Lung (tissue), 12 donors: Measurements from ENCODE around the gene ERMARD. TPM values are rescaled to one million over a fixed set of nuclear protein-coding genes. Genes with fewer than 3 reads are reported as not detected.

ENCODE experiments used
- ATAC-seq: fragments of 200-7000 bp; cut with Tn5 transposase; one replicate; pipeline ENCODE4 v1.9.1; 2020; ENCODE audit warnings: moderate number of reproducible peaks; ENCODE audit not compliant: insufficient read depth, low FRiP score
- DNase-seq, 3 donors: peaks; one replicate each; pipeline ENCODE4 v3.0.0-alpha.2; 2013 to 2017
- H3K27ac ChIP-seq, 2 donors: one replicate each; pipeline ENCODE4 v1.5.1; 2013; ENCODE audit warnings: mild to moderate bottlenecking in 2 of 2, moderate library complexity in 2 of 2, control low read depth in 1 of 2, inconsistent platforms in 1 of 2, low read depth in 1 of 2, low read length in 1 of 2
- H3K27me3 ChIP-seq, 3 donors: one replicate each; pipeline ENCODE4 v1.5.1; 2013; ENCODE audit warnings: low read length in 2 of 3; ENCODE audit not compliant: control insufficient read depth in 3 of 3, insufficient read depth in 3 of 3
- H3K36me3 ChIP-seq, 4 donors: one replicate each; pipeline ENCODE4 v1.5.1; 2013; ENCODE audit warnings: low read length in 4 of 4, mild to moderate bottlenecking in 1 of 4, moderate library complexity in 1 of 4; ENCODE audit not compliant: control insufficient read depth in 4 of 4, insufficient read depth in 4 of 4
- H3K4me1 ChIP-seq, 5 donors: one replicate each; pipeline ENCODE4 v1.5.1; 2013; ENCODE audit warnings: low read length in 5 of 5, mild to moderate bottlenecking in 2 of 5, moderate library complexity in 1 of 5; ENCODE audit not compliant: control insufficient read depth in 5 of 5, insufficient read depth in 5 of 5
- H3K4me3 ChIP-seq: one replicate; pipeline ENCODE4 v1.5.1; 2013; ENCODE audit warnings: mild to moderate bottlenecking, control low read depth, moderate library complexity
- H3K9ac ChIP-seq, 2 donors: one replicate each; pipeline ENCODE4 v1.5.1; 2013; ENCODE audit warnings: low read length in 2 of 2, control low read depth in 1 of 2; ENCODE audit not compliant: insufficient read depth in 1 of 2
- H3K9me3 ChIP-seq, 4 donors: one replicate each; pipeline ENCODE4 v1.5.1; 2013; ENCODE audit warnings: low read length in 3 of 4, mild to moderate bottlenecking in 1 of 4, moderate library complexity in 1 of 4; ENCODE audit not compliant: control insufficient read depth in 4 of 4, insufficient read depth in 3 of 4
- WGBS, 2 donors: extraction: QIAGEN DNeasy Blood & Tissue Kit; methylation state at CpG; one replicate each; pipeline ENCODE4 v1.1.7; 2013; 5-methylcytosine and 5-hydroxymethylcytosine counted together
- polyA plus RNA-seq, 2 donors: library from polyadenylated mRNA; stranded (reverse); fragments of 200-250 nt; gene quantifications; one replicate each; pipeline ENCODE4 v1.2.1, GENCODE V29; 2013
- total RNA-seq, 2 donors: library from RNA; depleted of rRNA in 1 of 2; stranded (reverse); fragments of >200 nt in 1 of 2; gene quantifications; one replicate each; pipeline ENCODE4 v1.2.1, GENCODE V29; 2014 to 2021
- TF ChIP-seq, protein P1 (sequence below): IDR thresholded peaks from 2 replicates; pipeline ENCODE4 v1.5.1; 2012; ENCODE audit warnings: mild to moderate bottlenecking; ENCODE audit errors: control extremely low read depth, extremely low read depth
- donor health status: control.
- donor health status: control.
- donor health status: Bipolar disorder and iron deficiency.
- donor health status: healthy.
- donor health status: DM: yes; HTN: yes; CAD: no.

The ERMARD gene
- total and polyA plus RNA-seq, 4 donors: 18.7 to 55.3 (median 32.9) TPM

DNA sequence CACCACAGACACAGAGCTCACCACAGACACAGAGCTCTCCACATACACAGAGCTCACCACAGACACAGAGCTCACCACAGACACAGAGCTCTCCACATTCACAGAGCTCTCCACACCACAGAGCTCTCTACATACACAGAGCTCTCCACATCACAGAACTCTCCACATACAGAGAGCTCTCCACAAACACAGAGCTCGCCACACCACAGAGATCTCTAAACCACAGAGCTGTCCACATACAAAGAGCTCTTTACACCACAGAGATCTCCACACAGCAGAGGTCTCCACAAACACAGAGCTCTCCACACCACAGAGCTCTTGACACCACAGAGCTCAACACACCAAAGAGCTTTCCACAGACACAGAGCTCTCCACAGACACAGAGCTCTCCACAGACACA lies 55.8 kb downstream of the ERMARD start:
- Histone ChIP-seq H3K27ac (no peak overlapping the region), H3K4me3 (no peak overlapping the region), H3K9me3 (no peaks in the 10 kb centered on the region), H3K4me1 (no peaks in the 10 kb centered on the region), H3K27me3 (peaks cover 0 to 7% (median 5%) of the 10 kb centered on the region in 3 donors), H3K36me3 (no peaks in the 10 kb centered on the region), H3K9ac (no peak overlapping the region)
- DNase-seq (no peak), ATAC-seq (no peak)
- TF ChIP-seq, protein P1, sequence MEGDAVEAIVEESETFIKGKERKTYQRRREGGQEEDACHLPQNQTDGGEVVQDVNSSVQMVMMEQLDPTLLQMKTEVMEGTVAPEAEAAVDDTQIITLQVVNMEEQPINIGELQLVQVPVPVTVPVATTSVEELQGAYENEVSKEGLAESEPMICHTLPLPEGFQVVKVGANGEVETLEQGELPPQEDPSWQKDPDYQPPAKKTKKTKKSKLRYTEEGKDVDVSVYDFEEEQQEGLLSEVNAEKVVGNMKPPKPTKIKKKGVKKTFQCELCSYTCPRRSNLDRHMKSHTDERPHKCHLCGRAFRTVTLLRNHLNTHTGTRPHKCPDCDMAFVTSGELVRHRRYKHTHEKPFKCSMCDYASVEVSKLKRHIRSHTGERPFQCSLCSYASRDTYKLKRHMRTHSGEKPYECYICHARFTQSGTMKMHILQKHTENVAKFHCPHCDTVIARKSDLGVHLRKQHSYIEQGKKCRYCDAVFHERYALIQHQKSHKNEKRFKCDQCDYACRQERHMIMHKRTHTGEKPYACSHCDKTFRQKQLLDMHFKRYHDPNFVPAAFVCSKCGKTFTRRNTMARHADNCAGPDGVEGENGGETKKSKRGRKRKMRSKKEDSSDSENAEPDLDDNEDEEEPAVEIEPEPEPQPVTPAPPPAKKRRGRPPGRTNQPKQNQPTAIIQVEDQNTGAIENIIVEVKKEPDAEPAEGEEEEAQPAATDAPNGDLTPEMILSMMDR: no peak
- WGBS, 2 donors: 25 to 49% methylated on average over 1 of the region's 1 CpG

DNA sequence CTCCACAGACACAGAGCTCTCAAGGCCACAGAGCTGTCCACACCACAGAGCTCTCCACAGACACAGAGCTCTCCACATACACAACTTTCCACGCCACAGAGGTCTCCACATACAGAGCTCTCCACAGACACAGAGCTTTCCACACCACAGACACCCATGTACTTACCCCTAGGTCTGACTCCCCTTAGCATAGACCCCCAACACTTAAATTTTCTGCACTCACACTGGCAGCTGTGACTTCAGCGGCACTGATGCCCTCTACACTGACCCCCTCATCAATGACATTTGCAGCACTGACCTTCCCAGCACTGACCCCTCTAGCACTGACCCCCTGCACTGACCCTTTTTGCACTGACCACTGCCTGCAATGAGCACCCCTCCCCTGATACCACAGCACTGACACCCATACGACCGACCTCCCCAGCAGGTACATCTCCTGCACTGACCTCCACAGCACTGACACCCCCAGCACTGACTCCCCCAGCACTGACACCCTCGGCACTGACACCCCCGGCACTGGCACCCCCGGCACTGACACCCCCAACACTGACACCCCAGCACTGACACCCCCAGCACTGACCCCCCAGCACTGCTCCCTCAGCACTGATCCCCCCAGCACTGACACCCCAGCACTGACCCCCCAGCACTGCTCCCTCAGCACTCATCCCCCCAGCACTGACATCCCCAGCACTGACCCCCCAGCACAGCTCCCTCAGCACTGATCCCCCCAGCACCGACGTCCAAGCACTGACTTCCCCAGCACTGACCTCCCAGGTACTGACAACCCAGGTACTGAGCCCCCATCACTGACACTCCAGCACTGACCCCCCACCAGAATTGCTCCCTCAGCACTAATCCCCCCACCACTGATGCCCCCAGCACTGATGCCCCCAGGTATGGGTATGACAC lies 56.5 kb downstream of the ERMARD start:
- Histone ChIP-seq H3K27ac (no peak overlapping the region), H3K4me1 (no peaks in the 10 kb centered on the region), H3K36me3 (no peaks in the 10 kb centered on the region), H3K9me3 (no peaks in the 10 kb centered on the region), H3K27me3 (peaks cover 0 to 7% (median 5%) of the 10 kb centered on the region in 3 donors), H3K9ac (no peak overlapping the region), H3K4me3 (no peak overlapping the region)
- TF ChIP-seq, protein P1: no peak
- no peak for DNase-seq
- no peak for ATAC-seq
- WGBS, 2 donors: 60 to 68% methylated on average over 9 of the region's 9 CpGs

DNA sequence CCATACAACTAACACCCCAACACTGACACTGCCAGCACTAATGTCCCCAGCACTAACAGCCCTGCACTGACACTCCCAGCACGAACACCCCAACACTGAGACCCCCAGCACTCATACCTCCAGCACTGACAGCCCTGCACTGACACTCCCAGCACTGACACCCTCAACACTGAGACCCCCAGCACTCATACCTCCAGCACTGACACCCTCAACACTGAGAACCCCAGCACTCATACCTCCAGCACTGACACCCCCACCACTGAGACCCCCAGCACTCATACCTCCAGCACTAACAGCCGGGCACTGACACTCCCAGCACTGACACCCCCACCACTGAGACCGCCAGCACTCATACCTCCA lies 57.2 kb downstream of the ERMARD start:
- ATAC-seq (no peak), DNase-seq (no peak)
- Histone ChIP-seq H3K9ac (no peak overlapping the region), H3K36me3 (no peaks in the 10 kb centered on the region), H3K27ac (no peak overlapping the region), H3K4me3 (no peak overlapping the region), H3K27me3 (peaks cover 0 to 7% (median 5%) of the 10 kb centered on the region in 3 donors), H3K9me3 (no peaks in the 10 kb centered on the region), H3K4me1 (no peaks in the 10 kb centered on the region)
- TF ChIP-seq, protein P1: no peak
- WGBS, 2 donors: 56 to 80% methylated on average over 3 of the region's 3 CpGs

DNA sequence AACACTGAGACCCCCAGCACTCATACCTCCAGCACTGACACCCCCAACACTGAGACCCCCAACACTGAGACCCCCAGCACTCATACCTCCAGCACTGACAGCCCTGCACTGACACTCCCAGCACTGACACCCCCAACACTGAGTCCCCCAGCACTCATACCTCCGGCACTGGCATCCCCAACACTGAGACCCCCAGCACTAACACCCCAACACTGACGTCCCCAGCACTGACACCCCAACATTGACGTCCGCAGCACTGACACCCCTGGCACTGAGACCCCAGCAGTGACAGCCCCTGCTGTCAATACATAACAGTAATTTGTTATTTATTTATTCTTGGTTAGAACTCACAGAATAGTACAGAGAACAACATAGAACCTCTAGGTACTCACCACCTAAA lies 58.0 kb downstream of the ERMARD start:
- H3K27me3 ChIP-seq: peaks cover 0 to 5% (median 4%) of the 10 kb centered on the region in 3 donors
- H3K9me3 ChIP-seq: no peaks in the 10 kb centered on the region
- no peak for ATAC-seq
- no peaks in the 10 kb centered on the region for H3K36me3 ChIP-seq
- no peak overlapping the region for H3K27ac ChIP-seq
- H3K4me3 ChIP-seq: no peak overlapping the region
- DNase-seq: no peak
- TF ChIP-seq, protein P1: no peak
- H3K9ac ChIP-seq: no peak overlapping the region
- H3K4me1 ChIP-seq: no peaks in the 10 kb centered on the region
- WGBS, 2 donors: 90 to 97% methylated on average over 4 of the region's 4 CpGs
